ENCODE results near the gene GDF11. TPM values are rescaled to one million over a fixed set of nuclear protein-coding genes. Genes with fewer than 3 reads are reported as not detected.

GDF11 gene
- total RNA-seq (1 to 10 TPM; 6.6 to 9.4 TPM), polyA plus RNA-seq (1 to 10 TPM; 3.0 to 4.2 TPM)
- long read RNA-seq, donor 1, partial matches to known transcripts = 0 of 19 reads
- long read RNA-seq, donor 1, other reads (novel, unspliced or antisense) = 19 of 19 reads
- long read RNA-seq, donor 2, full-length matches to known transcripts = 1 of 22 reads
- long read RNA-seq, donor 2, partial matches to known transcripts = 0 of 22 reads
- long read RNA-seq, donor 2, other reads (novel, unspliced or antisense) = 21 of 22 reads

GRCh38 chr12:55742719-55743405, at the start of gene GDF11:
GDF11 (plus strand) TSS chr12:55743122; CDS start chr12:55743317, 195 bp downstream.
- Histone ChIP-seq H3K4me1 (ENCODE audit: control insufficient read depth in 1 of 2, insufficient read depth in 2 of 2, low read length in 2 of 2) (no peaks in the 10 kb centered on the region), H3K27me3 (ENCODE audit: control insufficient read depth in 1 of 2, insufficient read depth in 2 of 2, low read length in 1 of 2) (no peaks in the 10 kb centered on the region), H3K4me3 (ENCODE audit: low read length in 2 of 2) (peak within 1 kb of the TSS; percentile 75 to 97), H3K9me3 (ENCODE audit: control insufficient read depth, low read length) (no peaks in the 10 kb centered on the region), H3K36me3 (ENCODE audit: control insufficient read depth in 1 of 2, insufficient read depth in 2 of 2, low read length in 1 of 2) (no peaks in the 10 kb centered on the region), H3K27ac (ENCODE audit: low read depth in 1 of 2, low read length in 2 of 2) (peak within 1 kb of the TSS in 1 of 2 donors; percentile 87)
- intact Hi-C loops (cut with DNase I) = loop anchor here (5.0 kb wide), 2 partner anchors 84 to 199 kb away; partner anchors contain the start of gene DNAJC14 (in 1 of the 2)
- WGBS, 2 donors = 0 to 1% methylated on average over 17 to 51 of the region's 53 CpGs
- DNase-seq (peak; percentile 87 to 93), ATAC-seq (ENCODE audit: low FRiP score) (peak; percentile 71)

DNA sequence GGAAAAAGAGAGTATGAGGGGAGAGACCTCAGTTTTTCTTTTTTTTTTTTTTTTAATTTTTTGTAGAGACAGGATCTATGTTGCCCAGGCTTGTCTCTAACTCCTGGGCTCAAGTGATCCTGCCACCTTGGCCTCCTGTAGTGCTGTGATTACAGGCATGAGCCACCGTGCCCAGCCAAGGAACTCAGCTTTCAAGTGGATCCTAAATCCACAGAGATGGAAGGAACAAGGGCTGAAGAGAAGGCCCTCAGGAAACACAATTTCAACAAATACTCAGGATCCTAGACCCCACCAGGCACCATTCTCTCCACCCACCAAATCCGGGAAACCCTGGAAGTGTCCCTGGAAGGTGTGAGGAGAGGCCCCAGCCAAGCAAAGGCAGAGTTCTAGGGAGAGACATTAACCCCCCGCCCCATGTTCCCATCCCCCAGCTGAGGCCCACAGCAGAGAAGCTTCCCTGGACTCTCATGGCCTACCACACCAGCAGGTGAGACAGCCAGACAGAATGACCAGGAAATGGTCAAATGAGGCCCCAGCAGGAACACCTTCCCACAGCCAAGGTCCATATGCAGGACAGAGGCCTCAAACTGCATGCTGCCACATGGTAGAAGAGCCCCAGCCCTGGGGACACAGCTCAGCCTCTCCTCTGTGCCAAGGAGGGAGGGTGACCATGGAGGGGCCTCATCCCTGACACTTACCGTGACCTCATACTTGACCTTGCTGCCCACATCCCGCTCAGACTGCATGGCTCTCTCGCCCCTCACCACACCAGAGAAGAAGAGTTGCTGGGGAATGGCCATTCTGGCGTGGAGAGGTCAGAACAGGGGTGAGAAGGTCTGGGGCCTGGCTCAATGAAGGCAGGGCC, 49.4 kb upstream of the GDF11 start:
- DNase-seq (peak in 1 of 2 donors; percentile 51), ATAC-seq (ENCODE audit: low FRiP score) (no peak)
- no peak overlapping the region for H3K4me3 ChIP-seq (ENCODE audit: low read length in 2 of 2)
- no peak overlapping the region for H3K27ac ChIP-seq (ENCODE audit: low read depth in 1 of 2, low read length in 2 of 2)
- H3K9me3 ChIP-seq (ENCODE audit: control insufficient read depth, low read length) = no peaks in the 10 kb centered on the region
- intact Hi-C loops (cut with DNase I) = no loop called here
- 89 to 95% methylated on average over 7 of the region's 7 CpGs for WGBS, 2 donors
- peaks cover 3 to 18% of the 10 kb centered on the region in 2 donors for H3K36me3 ChIP-seq (ENCODE audit: control insufficient read depth in 1 of 2, insufficient read depth in 2 of 2, low read length in 1 of 2)
- no peaks in the 10 kb centered on the region for H3K4me1 ChIP-seq (ENCODE audit: control insufficient read depth in 1 of 2, insufficient read depth in 2 of 2, low read length in 2 of 2)
- H3K27me3 ChIP-seq (ENCODE audit: control insufficient read depth in 1 of 2, insufficient read depth in 2 of 2, low read length in 1 of 2) = no peaks in the 10 kb centered on the region

DNA sequence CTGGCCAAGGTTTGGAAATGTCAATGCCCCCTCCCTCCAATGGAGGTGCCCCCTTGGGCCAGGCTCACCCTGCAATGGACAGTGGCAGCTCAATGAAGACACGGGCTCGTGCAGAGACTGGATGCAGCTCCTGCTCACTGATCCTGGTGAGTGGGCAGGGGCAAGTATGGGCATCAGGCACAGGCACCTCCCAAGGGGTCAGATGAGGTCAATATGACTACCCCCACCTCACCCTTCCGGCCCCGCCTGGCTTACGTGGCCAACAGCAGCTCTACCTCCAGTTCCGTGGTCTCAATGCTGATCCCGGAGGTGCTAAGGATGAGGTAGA, 48.8 kb upstream of the GDF11 start:
- Histone ChIP-seq H3K9me3 (ENCODE audit: control insufficient read depth, low read length) (no peaks in the 10 kb centered on the region), H3K36me3 (ENCODE audit: control insufficient read depth in 1 of 2, insufficient read depth in 2 of 2, low read length in 1 of 2) (peaks cover 3 to 18% of the 10 kb centered on the region in 2 donors), H3K27ac (ENCODE audit: low read depth in 1 of 2, low read length in 2 of 2) (no peak overlapping the region), H3K4me3 (ENCODE audit: low read length in 2 of 2) (no peak overlapping the region), H3K4me1 (ENCODE audit: control insufficient read depth in 1 of 2, insufficient read depth in 2 of 2, low read length in 2 of 2) (no peaks in the 10 kb centered on the region), H3K27me3 (ENCODE audit: control insufficient read depth in 1 of 2, insufficient read depth in 2 of 2, low read length in 1 of 2) (no peaks in the 10 kb centered on the region)
- 90 to 96% methylated on average over 7 of the region's 7 CpGs for WGBS, 2 donors
- DNase-seq (peak in 1 of 2 donors; percentile 59), ATAC-seq (ENCODE audit: low FRiP score) (no peak)
- intact Hi-C loops (cut with DNase I) = no loop called here

GRCh38 chr12:55694651-55695050, 48.3 kb upstream of the GDF11 start:
- Histone ChIP-seq H3K4me1 (ENCODE audit: control insufficient read depth in 1 of 2, insufficient read depth in 2 of 2, low read length in 2 of 2) (no peaks in the 10 kb centered on the region), H3K36me3 (ENCODE audit: control insufficient read depth in 1 of 2, insufficient read depth in 2 of 2, low read length in 1 of 2) (peaks cover 3 to 18% of the 10 kb centered on the region in 2 donors), H3K9me3 (ENCODE audit: control insufficient read depth, low read length) (no peaks in the 10 kb centered on the region), H3K27ac (ENCODE audit: low read depth in 1 of 2, low read length in 2 of 2) (no peak overlapping the region), H3K27me3 (ENCODE audit: control insufficient read depth in 1 of 2, insufficient read depth in 2 of 2, low read length in 1 of 2) (no peaks in the 10 kb centered on the region), H3K4me3 (ENCODE audit: low read length in 2 of 2) (no peak overlapping the region)
- ATAC-seq (ENCODE audit: low FRiP score) (peak; percentile 22), DNase-seq (peak; percentile 37 to 59)
- WGBS, 2 donors = 93 to 94% methylated on average over 4 of the region's 4 CpGs
- intact Hi-C loops (cut with DNase I) = no loop called here

DNA sequence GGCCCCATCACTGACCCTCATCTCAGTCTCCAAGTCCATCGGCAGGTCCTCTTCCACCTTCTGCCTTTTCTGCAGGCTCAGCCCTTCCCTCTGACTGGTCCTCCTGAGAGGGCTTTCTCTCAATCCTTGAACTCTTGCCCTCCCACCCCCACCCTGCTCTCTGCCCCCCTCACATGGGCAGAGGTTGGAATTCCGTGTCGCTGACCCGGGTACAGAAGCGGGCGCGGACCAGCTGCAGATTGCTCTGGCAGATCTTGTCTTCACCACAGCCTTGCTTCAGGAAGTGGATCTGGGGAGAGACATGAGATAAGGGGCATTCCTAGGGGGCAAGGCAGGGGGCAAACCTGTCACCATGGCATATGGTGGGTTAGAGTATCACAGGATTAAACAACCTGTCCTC, 47.6 kb upstream of the GDF11 start:
- 81 to 82% methylated on average over 7 of the region's 7 CpGs for WGBS, 2 donors
- peak in 1 of 2 donors; percentile 45 for DNase-seq
- intact Hi-C loops (cut with DNase I) = no loop called here
- ATAC-seq (ENCODE audit: low FRiP score) = no peak
- no peaks in the 10 kb centered on the region for H3K4me1 ChIP-seq (ENCODE audit: control insufficient read depth in 1 of 2, insufficient read depth in 2 of 2, low read length in 2 of 2)
- H3K9me3 ChIP-seq (ENCODE audit: control insufficient read depth, low read length) = no peaks in the 10 kb centered on the region
- H3K27ac ChIP-seq (ENCODE audit: low read depth in 1 of 2, low read length in 2 of 2) = no peak overlapping the region
- no peaks in the 10 kb centered on the region for H3K27me3 ChIP-seq (ENCODE audit: control insufficient read depth in 1 of 2, insufficient read depth in 2 of 2, low read length in 1 of 2)
- no peak overlapping the region for H3K4me3 ChIP-seq (ENCODE audit: low read length in 2 of 2)
- H3K36me3 ChIP-seq (ENCODE audit: control insufficient read depth in 1 of 2, insufficient read depth in 2 of 2, low read length in 1 of 2) = peaks cover 3 to 18% of the 10 kb centered on the region in 2 donors

GRCh38 chr12:55696141-55696540, 46.8 kb upstream of the GDF11 start:
- DNase-seq (peak; percentile 30 to 34), ATAC-seq (ENCODE audit: low FRiP score) (no peak)
- Histone ChIP-seq H3K9me3 (ENCODE audit: control insufficient read depth, low read length) (no peaks in the 10 kb centered on the region), H3K4me1 (ENCODE audit: control insufficient read depth in 1 of 2, insufficient read depth in 2 of 2, low read length in 2 of 2) (no peaks in the 10 kb centered on the region), H3K36me3 (ENCODE audit: control insufficient read depth in 1 of 2, insufficient read depth in 2 of 2, low read length in 1 of 2) (peaks cover 3 to 20% of the 10 kb centered on the region in 2 donors), H3K4me3 (ENCODE audit: low read length in 2 of 2) (no peak overlapping the region), H3K27me3 (ENCODE audit: control insufficient read depth in 1 of 2, insufficient read depth in 2 of 2, low read length in 1 of 2) (no peaks in the 10 kb centered on the region), H3K27ac (ENCODE audit: low read depth in 1 of 2, low read length in 2 of 2) (no peak overlapping the region)
- intact Hi-C loops (cut with DNase I) = no loop called here
- WGBS, 2 donors = 81 to 84% methylated on average over 6 of the region's 6 CpGs

GRCh38 chr12:55696796-55697462, 46.0 kb upstream of the GDF11 start:
- Histone ChIP-seq H3K27me3 (ENCODE audit: control insufficient read depth in 1 of 2, insufficient read depth in 2 of 2, low read length in 1 of 2) (no peaks in the 10 kb centered on the region), H3K4me3 (ENCODE audit: low read length in 2 of 2) (no peak overlapping the region), H3K27ac (ENCODE audit: low read depth in 1 of 2, low read length in 2 of 2) (no peak overlapping the region), H3K9me3 (ENCODE audit: control insufficient read depth, low read length) (no peaks in the 10 kb centered on the region), H3K36me3 (ENCODE audit: control insufficient read depth in 1 of 2, insufficient read depth in 2 of 2, low read length in 1 of 2) (peaks cover 3 to 21% of the 10 kb centered on the region in 2 donors), H3K4me1 (ENCODE audit: control insufficient read depth in 1 of 2, insufficient read depth in 2 of 2, low read length in 2 of 2) (no peaks in the 10 kb centered on the region)
- intact Hi-C loops (cut with DNase I) = no loop called here
- ATAC-seq (ENCODE audit: low FRiP score) (no peak), DNase-seq (peak; percentile 29 to 72)
- WGBS, 2 donors = 78% methylated on average over 19 of the region's 19 CpGs

DNA sequence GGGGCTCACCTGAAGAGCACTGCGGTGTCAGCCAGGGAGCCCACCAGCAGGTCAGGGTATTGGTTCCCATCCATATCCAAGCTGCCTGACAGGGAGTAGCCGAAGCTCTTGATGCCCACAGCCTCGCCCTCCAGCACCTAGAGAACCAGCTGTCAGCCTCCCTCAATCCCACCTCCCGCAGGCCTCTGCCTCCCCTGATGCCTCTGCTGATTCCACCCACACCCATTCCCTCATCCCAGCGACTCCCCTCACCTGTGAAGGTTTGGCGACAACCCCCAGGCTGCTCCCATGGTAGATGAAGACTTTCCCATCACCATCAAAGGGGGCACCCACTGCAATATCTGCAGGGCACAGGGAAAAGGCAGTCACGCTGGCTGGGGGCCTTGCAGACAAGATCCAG, 45.2 kb upstream of the GDF11 start:
- no peaks in the 10 kb centered on the region for H3K27me3 ChIP-seq (ENCODE audit: control insufficient read depth in 1 of 2, insufficient read depth in 2 of 2, low read length in 1 of 2)
- intact Hi-C loops (cut with DNase I) = no loop called here
- H3K4me3 ChIP-seq (ENCODE audit: low read length in 2 of 2) = no peak overlapping the region
- ATAC-seq (ENCODE audit: low FRiP score) (no peak), DNase-seq (peak; percentile 26 to 48)
- peaks cover 0 to 21% of the 10 kb centered on the region in 2 donors for H3K36me3 ChIP-seq (ENCODE audit: control insufficient read depth in 1 of 2, insufficient read depth in 2 of 2, low read length in 1 of 2)
- WGBS, 2 donors = 91% methylated on average over 7 of the region's 7 CpGs
- no peak overlapping the region for H3K27ac ChIP-seq (ENCODE audit: low read depth in 1 of 2, low read length in 2 of 2)
- no peaks in the 10 kb centered on the region for H3K9me3 ChIP-seq (ENCODE audit: control insufficient read depth, low read length)
- no peaks in the 10 kb centered on the region for H3K4me1 ChIP-seq (ENCODE audit: control insufficient read depth in 1 of 2, insufficient read depth in 2 of 2, low read length in 2 of 2)
